ENCODE results near the gene TCF23.
"Not testable (repeated sequence)": the region's sequence is repeated elsewhere in the genome, so short reads cannot be mapped to it uniquely, and the experiment has no call there.

TCF23 gene

DNA sequence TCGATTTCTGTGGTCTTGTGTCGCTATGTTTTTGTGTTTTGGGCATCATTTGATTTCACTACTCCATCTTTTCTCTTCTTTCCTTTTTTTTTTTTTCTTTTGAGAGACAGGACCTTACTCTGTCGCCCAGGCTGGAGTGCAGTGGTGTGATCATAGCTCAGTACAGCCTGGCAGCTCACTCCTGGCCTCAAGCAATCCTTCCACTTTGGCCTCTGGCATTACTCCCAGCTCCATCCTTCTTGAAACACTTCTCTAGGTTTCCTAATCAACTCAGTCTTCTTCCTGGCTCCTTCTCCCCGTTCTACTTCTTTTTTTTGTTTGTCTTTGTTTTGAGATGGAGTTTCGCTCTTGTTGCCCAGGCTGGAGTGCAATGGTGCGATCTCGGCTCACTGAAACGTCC lies 26.5 kb downstream of the TCF23 start:
- Mint-ChIP-seq H3K27ac (no peak overlapping the region), H3K27me3 (peaks cover 20 to 30% of the 10 kb centered on the region in 2 donors), H3K36me3 (ENCODE audit: insufficient read depth) (peaks cover 5% of the 10 kb centered on the region), H3K9me3 (no peaks in the 10 kb centered on the region), H3K4me1 (ENCODE audit: low read depth in 2 of 2) (peaks cover 0 to 4% of the 10 kb centered on the region in 2 donors), H3K4me3 (no peak overlapping the region)
- DNase-seq: no peak
- no peak for ATAC-seq (replicated peaks)

- not testable (repeated sequence) for H3K27ac Mint-ChIP-seq; ATAC-seq (replicated peaks); H3K4me3 Mint-ChIP-seq; DNase-seq; H3K4me1 Mint-ChIP-seq (ENCODE audit: low read depth in 2 of 2); H3K9me3 Mint-ChIP-seq; H3K36me3 Mint-ChIP-seq (ENCODE audit: insufficient read depth)
- H3K27me3 Mint-ChIP-seq: peaks cover 20 to 29% of the 10 kb centered on the region in 2 donors
Observed at GRCh38 chr2:27175781-27176180, 27.0 kb downstream of the TCF23 start.

- ATAC-seq (replicated peaks) (no peak), DNase-seq (no peak)
- Mint-ChIP-seq H3K27ac (no peak overlapping the region), H3K36me3 (ENCODE audit: insufficient read depth) (no peaks in the 10 kb centered on the region), H3K4me3 (no peak overlapping the region), H3K27me3 (peaks cover 36 to 43% of the 10 kb centered on the region in 2 donors), H3K9me3 (no peaks in the 10 kb centered on the region), H3K4me1 (ENCODE audit: low read depth in 2 of 2) (no peaks in the 10 kb centered on the region)
Observed at GRCh38 chr2:27177441-27178351, 28.9 kb downstream of the TCF23 start.

DNA sequence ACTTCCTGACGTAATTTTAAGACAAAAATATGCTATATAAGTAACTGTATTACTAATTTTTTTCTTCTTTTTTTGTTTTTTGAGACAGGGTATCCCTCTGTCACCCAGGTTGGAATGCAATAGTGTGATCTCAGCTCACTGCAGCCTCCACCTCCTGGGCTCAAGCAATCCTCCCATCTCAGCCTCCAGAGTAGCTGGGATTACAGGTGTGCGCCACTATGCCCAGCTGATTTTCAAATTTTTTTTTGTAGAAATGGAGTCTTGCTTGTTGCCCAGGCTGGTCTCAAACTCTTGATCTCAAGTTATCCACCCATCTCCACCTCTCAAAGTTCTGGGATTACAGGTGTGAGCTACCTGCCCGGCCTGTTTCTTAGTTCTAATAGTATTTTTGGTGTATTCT lies 29.7 kb downstream of the TCF23 start:
- ATAC-seq (replicated peaks) (no peak), DNase-seq (no peak)
- no peaks in the 10 kb centered on the region for H3K36me3 Mint-ChIP-seq (ENCODE audit: insufficient read depth)
- no peaks in the 10 kb centered on the region for H3K9me3 Mint-ChIP-seq
- H3K4me3 Mint-ChIP-seq: no peak overlapping the region
- H3K4me1 Mint-ChIP-seq (ENCODE audit: low read depth in 2 of 2): no peaks in the 10 kb centered on the region
- peaks cover 42 to 45% of the 10 kb centered on the region in 2 donors for H3K27me3 Mint-ChIP-seq
- no peak overlapping the region for H3K27ac Mint-ChIP-seq

- DNase-seq (no peak), ATAC-seq (replicated peaks) (no peak)
- H3K4me1 Mint-ChIP-seq (ENCODE audit: low read depth in 2 of 2): no peaks in the 10 kb centered on the region
- H3K27ac Mint-ChIP-seq: no peak overlapping the region
- H3K4me3 Mint-ChIP-seq: no peak overlapping the region
- H3K9me3 Mint-ChIP-seq: no peaks in the 10 kb centered on the region
- no peaks in the 10 kb centered on the region for H3K36me3 Mint-ChIP-seq (ENCODE audit: insufficient read depth)
- peaks cover 52 to 55% of the 10 kb centered on the region in 2 donors for H3K27me3 Mint-ChIP-seq
Observed at GRCh38 chr2:27179344-27180000, 30.7 kb downstream of the TCF23 start.

DNA sequence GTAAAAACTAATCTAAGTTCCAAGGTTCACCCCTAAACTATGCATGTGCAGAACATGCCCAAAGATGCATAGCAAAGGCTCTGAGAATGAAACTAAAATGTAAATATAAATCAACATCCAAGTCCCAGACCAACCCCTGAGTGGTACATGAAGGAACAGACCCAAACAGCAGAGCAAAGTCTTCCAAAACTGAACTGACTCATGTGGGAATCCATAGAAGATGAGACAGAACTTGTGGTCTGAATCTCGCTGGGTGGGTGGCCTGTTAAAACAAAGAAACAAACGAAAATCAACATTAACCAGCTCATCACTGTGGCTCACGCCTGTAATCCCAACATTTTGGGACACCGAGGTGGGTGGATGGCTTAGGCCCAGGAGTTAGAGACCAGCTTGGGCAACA lies 33.5 kb downstream of the TCF23 start:
- DNase-seq (no peak), ATAC-seq (replicated peaks) (no peak)
- H3K4me3 Mint-ChIP-seq: no peak overlapping the region
- no peak overlapping the region for H3K27ac Mint-ChIP-seq
- H3K9me3 Mint-ChIP-seq: no peaks in the 10 kb centered on the region
- no peaks in the 10 kb centered on the region for H3K4me1 Mint-ChIP-seq (ENCODE audit: low read depth in 2 of 2)
- peaks cover 58 to 62% of the 10 kb centered on the region in 2 donors for H3K27me3 Mint-ChIP-seq
- H3K36me3 Mint-ChIP-seq (ENCODE audit: insufficient read depth): no peaks in the 10 kb centered on the region

DNA sequence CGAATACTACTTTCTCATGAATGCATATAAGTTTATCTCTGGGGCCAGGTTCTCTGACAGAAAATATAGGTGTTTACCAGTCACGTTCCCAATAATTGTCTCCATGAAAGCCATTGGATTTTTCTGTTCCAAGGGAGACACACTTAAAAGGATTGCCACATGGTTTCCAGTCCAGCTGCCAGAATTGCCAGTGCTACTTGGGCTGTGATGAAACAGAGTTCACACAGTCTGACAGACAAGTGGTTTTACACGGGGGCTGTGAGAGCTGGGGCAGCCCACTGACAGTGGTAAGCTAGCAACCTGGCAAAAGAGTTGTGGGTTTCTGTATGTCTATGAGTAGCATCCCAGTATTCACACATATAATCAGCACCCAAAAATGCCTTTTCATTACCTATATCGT lies 35.3 kb downstream of the TCF23 start:
- no peaks in the 10 kb centered on the region for H3K9me3 Mint-ChIP-seq
- peaks cover 49 to 60% of the 10 kb centered on the region in 2 donors for H3K27me3 Mint-ChIP-seq
- H3K4me3 Mint-ChIP-seq: no peak overlapping the region
- ATAC-seq (replicated peaks): no peak
- H3K27ac Mint-ChIP-seq: peak overlapping the region in 1 of 2 donors; percentile 49
- no peak for DNase-seq
- H3K36me3 Mint-ChIP-seq (ENCODE audit: insufficient read depth): no peaks in the 10 kb centered on the region
- H3K4me1 Mint-ChIP-seq (ENCODE audit: low read depth in 2 of 2): no peaks in the 10 kb centered on the region

DNA sequence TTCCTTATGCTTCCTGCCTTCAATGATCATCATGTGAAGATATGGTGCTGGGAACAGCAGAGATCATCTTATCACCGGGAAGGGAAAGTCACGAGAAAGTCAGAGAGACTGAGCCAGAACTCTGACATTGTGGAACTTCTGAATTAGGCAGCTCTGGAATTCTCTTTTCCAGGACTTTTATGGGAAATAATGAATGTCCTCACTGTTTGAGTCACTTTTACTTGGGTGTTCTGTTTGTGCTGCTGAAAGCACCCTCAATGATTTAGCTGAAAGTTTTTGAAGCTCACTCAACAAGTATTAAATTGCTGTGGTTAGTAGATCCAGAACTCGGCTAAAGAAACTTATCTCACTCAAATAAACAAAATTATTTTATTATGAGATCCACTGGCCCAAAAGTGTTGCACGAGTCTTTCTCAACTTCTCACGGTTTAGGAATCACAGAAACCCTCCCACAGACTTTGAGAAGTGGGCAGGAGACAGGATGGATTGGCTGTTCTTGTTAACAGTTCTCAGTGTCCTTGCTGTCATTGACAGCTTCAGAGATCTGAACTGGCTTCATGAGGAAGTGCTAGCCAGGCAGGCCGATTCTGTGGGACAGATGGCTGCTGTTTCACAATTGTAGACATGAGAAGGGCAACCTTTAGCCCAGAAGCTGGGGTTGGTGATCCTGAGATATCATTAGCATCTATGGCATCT lies 36.7 kb downstream of the TCF23 start:
- no peaks in the 10 kb centered on the region for H3K36me3 Mint-ChIP-seq (ENCODE audit: insufficient read depth)
- no peak overlapping the region for H3K27ac Mint-ChIP-seq
- H3K27me3 Mint-ChIP-seq: peaks cover 37 to 47% of the 10 kb centered on the region in 2 donors
- H3K4me1 Mint-ChIP-seq (ENCODE audit: low read depth in 2 of 2): no peaks in the 10 kb centered on the region
- no peak for ATAC-seq (replicated peaks)
- DNase-seq: no peak
- H3K9me3 Mint-ChIP-seq: no peaks in the 10 kb centered on the region
- no peak overlapping the region for H3K4me3 Mint-ChIP-seq

GRCh38 chr2:27186613-27187345 lies 38.0 kb downstream of the TCF23 start:
- no peaks in the 10 kb centered on the region for H3K9me3 Mint-ChIP-seq
- no peak for DNase-seq
- peaks cover 24 to 34% of the 10 kb centered on the region in 2 donors for H3K27me3 Mint-ChIP-seq
- no peaks in the 10 kb centered on the region for H3K4me1 Mint-ChIP-seq (ENCODE audit: low read depth in 2 of 2)
- H3K4me3 Mint-ChIP-seq: no peak overlapping the region
- no peak overlapping the region for H3K27ac Mint-ChIP-seq
- H3K36me3 Mint-ChIP-seq (ENCODE audit: insufficient read depth): no peaks in the 10 kb centered on the region
- no peak for ATAC-seq (replicated peaks)

GRCh38 chr2:27189989-27190388 lies 41.2 kb downstream of the TCF23 start:
- H3K27ac Mint-ChIP-seq: no peak overlapping the region
- H3K36me3 Mint-ChIP-seq (ENCODE audit: insufficient read depth): no peaks in the 10 kb centered on the region
- no peaks in the 10 kb centered on the region for H3K9me3 Mint-ChIP-seq
- no peak overlapping the region for H3K4me3 Mint-ChIP-seq
- DNase-seq: no peak
- H3K27me3 Mint-ChIP-seq: peaks cover 0 to 9% of the 10 kb centered on the region in 2 donors
- ATAC-seq (replicated peaks): no peak
- H3K4me1 Mint-ChIP-seq (ENCODE audit: low read depth in 2 of 2): no peaks in the 10 kb centered on the region

- ATAC-seq (replicated peaks) (peak; percentile 87), DNase-seq (peak; percentile 38 to 50 (median 39))
- no peaks in the 10 kb centered on the region for H3K9me3 Mint-ChIP-seq
- no peak overlapping the region for H3K4me3 Mint-ChIP-seq
- no peaks in the 10 kb centered on the region for H3K36me3 Mint-ChIP-seq (ENCODE audit: insufficient read depth)
- H3K27me3 Mint-ChIP-seq: peaks cover 0 to 9% of the 10 kb centered on the region in 2 donors
- H3K4me1 Mint-ChIP-seq (ENCODE audit: low read depth in 2 of 2): no peaks in the 10 kb centered on the region
- H3K27ac Mint-ChIP-seq: no peak overlapping the region
Observed at GRCh38 chr2:27191070-27191829, 42.4 kb downstream of the TCF23 start.

DNA sequence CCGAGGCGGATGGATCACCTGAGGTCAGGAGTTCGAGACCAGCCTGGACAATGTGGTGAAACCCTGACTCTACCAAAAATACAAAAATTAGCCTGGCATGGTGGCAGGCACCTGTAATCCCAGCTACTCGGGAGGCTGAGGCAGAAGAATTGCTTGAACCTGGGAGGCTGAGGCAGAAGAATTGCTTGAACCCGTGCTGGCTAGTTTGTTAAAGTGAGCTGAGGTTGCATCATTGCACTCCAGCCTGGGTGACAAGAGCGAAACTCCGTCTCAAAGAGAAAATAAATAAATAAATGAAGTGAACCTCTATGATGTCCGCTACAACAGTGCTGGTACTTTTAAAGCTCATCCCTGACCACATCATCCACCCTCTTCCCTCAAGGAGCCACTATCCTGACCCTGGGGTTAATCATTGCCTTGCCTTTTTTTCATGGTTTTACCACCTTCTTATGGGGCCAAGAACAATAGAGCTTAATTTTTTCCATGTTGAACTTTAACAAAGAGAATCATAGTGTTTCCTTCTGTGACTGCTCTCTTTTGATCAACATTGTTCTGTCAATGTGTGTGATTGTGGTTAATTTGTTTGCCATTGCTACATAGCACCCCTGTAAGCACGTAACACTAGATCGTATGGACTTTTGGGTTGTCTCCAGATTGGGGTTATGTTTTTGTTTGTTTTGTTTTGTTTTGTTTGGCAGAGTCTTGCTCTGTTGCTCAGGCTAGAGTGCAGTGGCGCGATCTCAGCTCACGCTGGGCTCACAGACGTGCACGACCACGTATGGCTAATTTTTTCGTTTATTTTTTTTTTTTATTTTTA lies 45.9 kb downstream of the TCF23 start:
- no peak for ATAC-seq (replicated peaks)
- no peak for DNase-seq
- H3K27ac Mint-ChIP-seq: no peak overlapping the region
- no peaks in the 10 kb centered on the region for H3K27me3 Mint-ChIP-seq
- no peaks in the 10 kb centered on the region for H3K9me3 Mint-ChIP-seq
- no peak overlapping the region for H3K4me3 Mint-ChIP-seq
- H3K36me3 Mint-ChIP-seq (ENCODE audit: insufficient read depth): peaks cover 3% of the 10 kb centered on the region
- H3K4me1 Mint-ChIP-seq (ENCODE audit: low read depth in 2 of 2): peaks cover 0 to 1% of the 10 kb centered on the region in 2 donors

Data from effector memory CD8-positive, alpha-beta T cell (primary cell).